HG03135 (cell line): ENCODE results near the gene PCNX1.
"Not testable (repeated sequence)": the region's sequence is repeated elsewhere in the genome, so short reads cannot be mapped to it uniquely, and the experiment has no call there.

Experiments
- ATAC-seq: cut with Tn5 transposase; IDR thresholded peaks from one replicate; pipeline ENCODE4 v1.9.1; 2021; ENCODE audit warnings: mild to moderate bottlenecking, moderate library complexity; ENCODE audit not compliant: unreplicated experiment

Gene PCNX1

GRCh38 chr14:71119075-71119474 is 211.8 kb downstream of the PCNX1 start:
- no peak for ATAC-seq

GRCh38 chr14:71119832-71120231 is 212.6 kb downstream of the PCNX1 start:
- no peak for ATAC-seq

GRCh38 chr14:71121001-71121400 is 213.7 kb downstream of the PCNX1 start:
- no peak for ATAC-seq

- ATAC-seq = no peak
Measured at GRCh38 chr14:71121711-71122110, 214.5 kb downstream of the PCNX1 start.

- no peak for ATAC-seq
Measured at GRCh38 chr14:71122866-71123565, 215.8 kb downstream of the PCNX1 start.

GRCh38 chr14:71123579-71124135 is 216.4 kb downstream of the PCNX1 start:
- ATAC-seq = no peak

- not testable (repeated sequence) for ATAC-seq
Measured at GRCh38 chr14:71129716-71130490, 222.6 kb downstream of the PCNX1 start.

- ATAC-seq = no peak
Measured at GRCh38 chr14:71130491-71131179, 223.4 kb downstream of the PCNX1 start.

GRCh38 chr14:71133296-71133695 is 226.0 kb downstream of the PCNX1 start:
- no peak for ATAC-seq

GRCh38 chr14:71135496-71135895 is 228.2 kb downstream of the PCNX1 start:
- no peak for ATAC-seq

GRCh38 chr14:71135911-71136310 is 228.7 kb downstream of the PCNX1 start:
- no peak for ATAC-seq

- no peak for ATAC-seq
Measured at GRCh38 chr14:71136386-71137060, 229.3 kb downstream of the PCNX1 start.

GRCh38 chr14:71137536-71138447 is 230.5 kb downstream of the PCNX1 start:
- no peak for ATAC-seq

- ATAC-seq = no peak
Measured at GRCh38 chr14:71138448-71139293, 231.4 kb downstream of the PCNX1 start.

- ATAC-seq = no peak
Measured at GRCh38 chr14:71139294-71139946, 232.2 kb downstream of the PCNX1 start.

GRCh38 chr14:71140157-71140556 is 232.9 kb downstream of the PCNX1 start:
- ATAC-seq = no peak

- ATAC-seq = no peak
Measured at GRCh38 chr14:71141701-71142374, 234.6 kb downstream of the PCNX1 start.
